NCI-H2227 treated with DMSO at 0.1 percent for 48 hours (cell line): ENCODE data around the gene FARS2.
"Not testable (repeated sequence)": the region's sequence is repeated elsewhere in the genome, so short reads cannot be mapped to it uniquely, and the experiment has no call there.

Source experiments
- DNase-seq: peaks from one replicate; lab custom pipeline; 2025; lab: John Stamatoyannopoulos, UW

Gene FARS2

DNA sequence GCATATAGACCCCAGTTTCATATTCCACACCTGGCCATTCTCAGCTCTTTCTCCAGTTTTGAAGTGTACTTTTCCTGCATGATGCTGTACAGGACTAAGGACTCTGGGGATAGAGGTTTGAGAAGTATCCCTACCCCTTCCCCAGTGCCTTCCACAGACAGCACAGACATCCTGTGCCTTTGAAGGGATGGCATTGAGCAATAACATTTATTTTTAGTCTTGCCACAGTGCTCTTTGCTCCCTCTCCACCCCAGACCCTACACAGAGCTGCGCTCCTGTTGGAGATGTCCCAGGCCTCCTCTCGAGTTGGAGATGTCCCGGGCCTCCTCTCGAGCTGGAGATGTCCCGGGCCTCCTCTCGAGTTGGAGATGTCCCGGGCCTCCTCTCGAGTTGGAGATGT is 275.8 kb downstream of the FARS2 start:
- DNase-seq, result no peak

DNA sequence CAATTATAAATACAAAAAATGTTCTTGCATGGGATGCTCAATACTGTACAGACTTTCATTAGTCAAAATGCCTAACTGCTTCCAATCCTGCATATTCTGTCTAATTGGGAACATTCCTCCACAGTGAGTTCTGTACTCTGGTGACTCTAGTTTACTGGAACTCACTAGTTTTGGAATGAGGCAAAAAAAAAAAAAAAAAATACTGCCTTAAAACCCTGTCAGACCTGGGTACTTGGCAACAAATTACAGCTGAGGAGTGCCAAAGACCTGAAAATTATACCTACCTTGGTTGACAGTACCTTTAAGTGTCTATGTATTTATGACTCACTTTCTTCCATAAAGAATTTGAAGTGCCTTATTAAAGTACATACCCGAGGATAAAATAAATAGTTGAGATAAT is 276.7 kb downstream of the FARS2 start:
- DNase-seq, result no peak

DNA sequence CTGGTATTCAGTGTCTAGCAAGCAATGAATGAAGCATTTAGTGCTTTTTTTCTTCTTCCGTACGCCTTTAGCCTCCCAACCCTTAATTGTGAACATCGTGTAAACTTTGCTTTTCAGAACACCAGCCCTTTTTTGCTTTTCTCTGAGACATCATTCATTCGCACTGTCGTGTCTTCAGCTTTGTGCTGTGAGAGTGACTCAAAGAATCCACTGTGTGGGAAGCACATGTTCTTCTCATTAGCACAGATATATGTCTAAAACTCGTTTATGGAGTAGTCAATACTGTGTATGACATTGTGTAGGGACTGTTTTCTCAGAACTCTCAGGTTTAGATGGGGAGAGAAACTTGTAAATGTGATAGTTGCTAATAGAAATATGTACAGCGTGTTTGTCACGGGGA is 279.1 kb downstream of the FARS2 start:
- no peak for DNase-seq

DNA sequence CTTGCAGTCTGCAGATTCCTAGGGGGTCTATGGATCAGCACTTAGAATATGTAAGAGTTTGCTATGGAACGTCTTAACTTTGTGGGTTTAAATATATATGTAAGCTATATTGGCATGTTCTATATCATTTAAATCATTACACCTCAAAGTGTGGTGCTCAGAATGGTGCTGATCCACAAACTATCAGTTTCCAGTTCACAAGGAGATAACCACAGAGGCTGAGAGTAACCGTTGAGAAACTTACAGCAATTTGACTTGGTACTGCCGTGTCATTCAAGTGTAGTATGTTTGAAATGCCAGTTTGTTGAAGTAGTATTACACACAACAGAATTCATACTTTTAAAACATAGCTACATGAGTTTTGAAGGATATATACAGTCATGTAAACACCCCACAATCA is 279.7 kb downstream of the FARS2 start:
- DNase-seq, result no peak

DNA sequence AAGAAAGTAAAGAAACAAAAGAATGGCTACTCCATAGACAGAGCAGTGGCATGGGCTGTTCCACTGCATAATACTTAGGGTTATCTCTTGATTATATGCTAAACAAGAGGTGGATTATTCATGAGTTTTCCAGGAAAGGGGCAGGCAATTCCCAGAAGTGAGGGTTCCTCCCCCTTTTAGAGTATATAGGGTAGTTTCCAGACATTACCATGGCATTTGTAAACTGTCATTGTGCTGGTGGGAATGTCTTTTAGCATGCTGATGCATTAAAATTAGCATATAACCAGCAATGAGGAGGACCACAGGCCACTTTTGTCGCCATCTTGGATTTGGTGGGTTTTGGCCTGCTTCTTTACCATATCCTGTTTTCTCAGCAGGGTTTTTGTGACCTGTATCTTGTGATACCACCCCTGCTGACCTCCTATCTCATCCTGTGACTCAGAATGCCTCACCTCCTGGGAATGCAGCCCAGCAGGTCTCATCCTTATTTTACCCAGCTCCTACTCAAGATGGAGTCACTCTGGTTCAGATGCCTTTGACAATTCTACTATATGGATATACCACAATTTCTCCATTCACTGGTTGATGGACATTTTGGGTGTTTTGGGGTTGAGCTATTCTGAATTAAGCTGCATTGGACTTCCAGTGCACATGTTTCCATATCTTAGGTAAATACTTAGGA is 280.6 kb downstream of the FARS2 start:
- DNase-seq, result no peak

DNA sequence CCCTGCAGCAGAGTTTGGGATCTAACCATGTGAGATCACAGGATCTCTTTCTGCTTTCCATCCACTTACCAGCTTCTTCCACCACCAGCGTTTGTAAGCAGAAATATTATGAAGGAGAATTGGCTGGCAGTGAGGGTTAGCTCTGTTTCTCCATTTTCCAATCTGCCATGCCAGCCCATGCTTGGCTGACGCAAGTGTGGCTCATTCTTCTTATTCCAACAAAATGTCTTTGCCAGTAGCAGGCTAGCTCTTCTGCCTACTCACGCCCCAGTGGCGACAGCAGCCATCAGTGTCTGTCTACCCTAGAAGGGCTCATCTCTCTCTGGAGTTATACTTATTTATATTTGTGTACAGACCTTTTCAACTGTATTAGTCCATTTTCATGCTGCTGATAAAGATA is 286.2 kb downstream of the FARS2 start:
- DNase-seq, result no peak

DNA sequence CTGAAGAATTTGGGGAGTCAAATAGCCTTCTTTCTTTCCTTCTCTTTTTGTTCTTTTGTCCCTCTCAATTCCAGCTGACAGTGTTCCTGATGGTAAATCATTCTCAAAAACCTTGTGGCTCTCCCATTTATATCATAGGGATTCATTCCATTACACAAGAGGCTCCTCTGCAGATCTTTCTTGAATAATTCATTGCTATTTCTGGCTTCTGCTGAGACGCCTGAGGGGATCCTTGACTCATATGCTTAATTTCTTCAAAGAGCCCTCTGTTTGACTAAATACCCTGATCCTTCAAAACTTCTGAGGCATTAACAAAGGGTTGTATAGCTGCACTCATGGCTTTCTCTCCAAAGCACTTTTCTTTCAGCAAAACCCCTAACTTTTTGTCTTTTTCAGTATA is 289.3 kb downstream of the FARS2 start:
- DNase-seq, result no peak

DNA sequence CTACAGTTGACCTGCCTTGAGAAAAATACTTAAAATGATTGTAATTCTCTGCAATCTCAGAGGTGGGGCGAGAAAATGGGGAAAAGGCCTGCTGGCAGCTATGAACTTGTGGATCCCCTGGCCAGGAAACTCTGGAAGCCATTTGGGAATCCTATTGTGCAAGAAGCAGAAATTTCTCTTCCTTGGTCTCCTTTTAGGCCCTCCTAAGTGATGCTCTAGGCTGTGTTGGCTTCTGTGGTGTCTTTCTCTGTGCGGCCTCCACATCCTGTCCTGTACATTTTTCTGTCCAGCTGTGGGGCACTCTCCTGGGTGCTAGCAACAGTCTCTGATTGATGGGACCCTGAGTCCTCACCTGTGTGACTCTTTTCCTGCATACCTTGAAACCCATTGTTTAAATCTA is 290.9 kb downstream of the FARS2 start:
- no peak for DNase-seq

DNA sequence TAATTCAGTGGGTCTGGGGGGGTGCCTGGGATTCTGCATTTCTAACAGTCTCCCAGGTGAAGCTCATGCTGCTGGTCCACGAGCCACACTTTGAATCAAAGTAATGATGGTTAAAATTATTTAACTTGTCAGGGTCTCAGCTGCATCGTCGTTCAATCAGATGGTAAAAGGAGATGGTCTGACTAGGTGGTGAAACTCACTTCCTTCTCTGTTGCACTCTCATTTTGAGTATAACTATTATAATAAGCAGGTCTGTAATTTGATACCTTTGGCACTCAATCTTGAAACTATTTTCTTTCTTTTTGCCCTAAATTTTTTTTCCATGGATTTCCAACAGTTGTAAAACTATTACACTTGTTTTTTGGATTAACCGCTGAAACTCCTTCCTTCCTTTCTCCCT is 292.5 kb downstream of the FARS2 start:
- no peak for DNase-seq

DNA sequence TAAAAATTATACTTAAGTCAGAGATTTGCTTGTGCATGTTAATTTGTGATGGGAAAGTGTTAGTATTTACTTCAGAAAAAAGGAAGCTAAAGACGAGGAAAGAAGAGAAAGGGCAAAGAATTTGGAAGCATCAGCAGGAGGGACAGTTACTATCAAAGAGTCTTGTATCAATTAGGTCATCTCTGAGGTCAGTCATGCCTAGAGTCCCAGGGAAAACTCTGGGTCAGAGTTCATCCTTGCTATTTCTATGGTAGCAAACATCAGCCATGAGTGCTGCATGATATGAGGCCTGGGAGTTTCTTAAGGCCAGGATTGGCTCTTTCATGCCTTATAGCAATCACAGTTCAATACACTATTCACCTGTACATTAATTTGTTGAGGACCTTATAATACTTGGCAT is 292.9 kb downstream of the FARS2 start:
- DNase-seq, result no peak

DNA sequence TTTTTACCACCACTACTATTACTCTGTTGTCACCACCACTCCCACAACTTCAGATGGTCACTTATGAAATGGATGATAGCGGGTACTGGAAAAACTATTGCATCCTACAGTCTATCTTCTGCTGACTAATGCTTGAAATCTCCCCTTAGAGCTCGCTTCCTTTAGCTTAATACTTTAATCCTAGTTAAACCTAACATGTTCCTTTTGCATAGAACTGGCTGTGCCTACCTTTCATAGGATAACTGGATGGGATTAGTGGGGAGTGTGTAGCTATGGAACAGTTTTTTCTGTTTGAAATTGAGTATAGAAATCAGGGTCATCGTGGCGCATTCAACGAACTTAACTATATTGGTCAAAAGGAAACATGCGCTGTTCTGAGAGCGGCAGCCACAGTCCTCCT is 294.7 kb downstream of the FARS2 start:
- DNase-seq, result no peak

DNA sequence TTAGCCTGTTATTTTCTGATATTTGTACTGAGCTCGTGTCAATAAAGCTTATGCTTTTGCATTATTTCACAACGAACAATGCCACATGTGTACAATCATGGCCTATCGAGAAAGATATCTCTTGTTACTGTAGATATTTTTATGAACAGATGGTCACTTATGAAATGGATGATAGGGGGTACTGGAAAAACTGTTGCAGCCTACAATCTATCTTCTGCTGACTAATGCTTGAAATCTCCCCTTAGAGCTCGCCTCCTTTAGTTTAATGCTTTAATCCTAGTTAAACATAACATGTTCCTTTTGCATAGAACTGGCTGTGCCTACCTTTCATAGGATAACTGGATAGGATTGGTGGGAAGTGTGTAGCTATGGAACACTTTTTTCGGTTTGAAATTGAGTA is 296.2 kb downstream of the FARS2 start:
- no peak for DNase-seq

DNA sequence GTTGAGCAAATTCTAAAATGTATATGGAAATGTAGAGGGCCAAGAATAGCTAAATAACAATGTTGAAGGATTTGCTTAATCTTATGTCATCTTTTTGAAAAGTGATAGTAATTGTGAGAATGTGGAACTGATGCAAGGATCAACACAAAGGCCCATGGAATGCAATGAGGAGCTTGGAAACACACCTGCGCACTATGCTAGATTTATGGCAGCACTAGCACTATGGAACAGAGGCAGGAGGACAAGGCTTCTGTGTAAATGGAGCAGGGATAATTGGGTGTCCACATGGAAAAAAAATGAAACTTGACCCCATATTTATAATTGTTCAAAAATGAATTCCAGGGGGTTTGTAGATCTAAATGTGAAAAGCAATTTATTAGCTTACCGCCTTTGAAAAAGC is 298.3 kb downstream of the FARS2 start:
- DNase-seq, result no peak

DNA sequence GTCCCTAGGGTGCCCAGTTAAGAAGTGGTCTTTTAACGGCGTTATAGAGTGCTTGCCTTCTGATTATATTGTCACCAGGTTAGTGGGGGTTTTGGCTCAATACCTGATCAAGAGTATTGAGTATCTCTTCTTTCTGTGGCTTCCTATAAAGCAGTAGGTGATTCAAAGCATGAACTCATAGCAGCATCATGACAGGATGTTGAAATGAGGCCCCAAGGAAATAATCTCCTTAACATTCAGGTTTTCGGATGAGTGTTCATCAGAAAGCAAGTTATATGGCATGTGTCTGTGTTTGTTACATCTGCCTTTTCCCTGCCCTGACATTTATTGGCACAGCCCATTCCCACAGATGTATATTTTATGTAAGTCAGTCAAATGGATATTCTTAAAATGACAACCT is 301.0 kb downstream of the FARS2 start:
- no peak for DNase-seq

DNA sequence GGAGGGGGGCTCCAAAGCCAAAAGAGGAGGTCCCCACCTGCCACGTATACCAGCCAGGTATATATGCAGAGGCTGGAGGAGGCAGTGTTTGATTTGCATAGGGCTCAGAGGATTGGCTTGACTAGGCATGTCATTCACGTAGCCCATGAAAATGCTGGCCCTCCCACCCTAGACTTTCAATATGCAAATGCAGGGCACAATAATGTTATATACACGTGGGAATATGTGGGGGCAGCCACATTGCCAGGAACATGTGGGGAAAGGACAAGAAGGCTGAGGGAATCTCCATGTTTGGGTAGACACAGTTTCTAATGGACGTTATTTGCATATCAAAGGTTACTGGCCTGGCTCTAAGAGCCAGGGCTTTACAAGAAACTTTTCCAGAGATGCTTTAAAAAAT is 301.8 kb downstream of the FARS2 start:
- DNase-seq, result no peak

DNA sequence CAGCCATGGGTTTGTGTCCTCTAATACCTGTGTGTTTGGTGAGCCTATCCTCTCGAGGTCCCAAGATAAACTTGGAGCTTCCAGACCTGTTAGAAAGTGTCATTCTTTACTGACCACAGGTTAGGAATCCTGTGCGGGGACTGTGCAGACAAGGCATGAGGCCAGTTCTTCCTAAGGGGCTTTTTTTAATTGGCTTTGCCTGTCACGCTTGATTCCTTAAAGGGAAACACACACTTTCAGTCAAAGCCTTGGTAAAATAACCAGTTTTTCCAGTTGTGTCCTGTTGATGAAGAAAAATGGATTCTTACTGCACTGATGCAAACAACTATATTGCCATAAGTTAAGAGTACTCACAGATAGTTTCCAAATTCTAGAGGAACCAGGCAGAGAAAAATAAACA is 303.4 kb downstream of the FARS2 start:
- not testable (repeated sequence) for DNase-seq

DNA sequence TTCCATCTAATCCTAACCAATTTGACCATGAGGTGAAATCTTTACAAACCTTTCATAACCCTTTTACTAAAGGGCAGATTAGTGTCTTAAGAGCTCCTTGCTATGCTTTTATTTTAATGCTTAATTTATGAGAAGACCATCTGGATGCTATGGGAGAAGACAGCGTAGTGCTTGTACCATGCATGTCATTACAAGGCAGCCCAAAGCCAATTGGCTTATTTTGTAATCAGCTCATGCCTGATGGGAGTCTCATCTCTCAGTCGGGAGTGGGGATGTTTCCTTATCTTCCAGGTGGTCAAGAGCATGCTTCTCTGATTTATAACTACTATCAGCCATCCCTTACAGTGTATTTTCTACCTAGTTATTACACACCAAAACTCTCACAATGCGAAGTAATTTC is 304.7 kb downstream of the FARS2 start:
- DNase-seq, result no peak

DNA sequence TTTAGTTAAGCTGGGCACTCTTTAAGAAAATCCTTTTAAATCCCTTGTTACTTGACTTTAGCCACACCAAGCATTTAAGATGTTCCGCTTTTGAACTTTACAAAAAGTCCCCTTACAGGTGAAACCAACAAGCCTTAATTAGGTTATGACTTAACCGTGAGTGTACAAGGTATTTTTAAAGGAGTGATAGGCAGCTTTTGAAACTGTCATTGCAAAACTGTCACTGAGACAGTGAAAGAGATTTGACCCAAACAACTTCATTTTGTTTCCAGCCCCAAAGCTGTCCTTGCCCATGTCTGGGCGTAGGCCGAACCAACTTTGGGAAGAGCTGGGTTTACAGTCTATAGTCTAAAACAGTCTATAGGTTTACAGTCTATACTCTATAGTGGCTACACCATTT is 305.4 kb downstream of the FARS2 start:
- DNase-seq, result no peak

DNA sequence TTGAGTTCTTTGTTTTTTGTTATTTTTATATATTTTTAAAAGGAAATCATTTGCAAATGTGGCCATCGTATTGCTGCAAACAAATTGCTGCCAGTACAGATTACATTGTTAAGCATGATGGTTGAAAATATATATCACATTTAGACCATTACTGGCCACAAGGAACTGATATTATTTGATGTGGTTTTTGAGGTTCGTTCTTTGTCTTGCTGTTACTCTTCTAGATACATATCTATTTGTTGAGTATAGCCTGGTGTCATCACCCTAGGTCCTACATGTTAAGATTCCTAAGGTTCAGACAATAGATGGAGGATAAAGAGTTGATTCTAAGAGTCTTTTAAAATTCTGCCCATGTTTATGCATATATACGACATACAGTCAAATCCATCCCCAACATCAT is 306.0 kb downstream of the FARS2 start:
- DNase-seq, result no peak

DNA sequence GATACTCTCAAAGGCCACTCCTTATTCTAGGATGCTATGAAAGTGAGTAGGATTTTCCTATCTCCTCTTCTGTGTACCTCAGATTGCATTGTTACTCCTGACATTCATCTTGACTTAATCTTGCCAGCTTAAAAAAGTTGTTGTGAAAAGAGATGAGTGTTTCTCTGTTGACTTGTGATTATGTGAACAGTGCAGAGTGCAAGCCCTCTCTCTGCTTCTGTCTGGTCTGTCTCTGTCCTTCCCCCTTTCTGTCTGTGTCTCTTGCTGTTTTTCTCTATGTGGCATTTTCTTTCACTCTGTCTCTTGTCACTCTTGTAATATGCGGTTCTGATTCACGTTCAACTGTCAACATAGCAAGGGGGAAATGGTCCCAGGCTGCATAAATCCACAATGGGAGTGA is 306.6 kb downstream of the FARS2 start:
- DNase-seq, result no peak

DNA sequence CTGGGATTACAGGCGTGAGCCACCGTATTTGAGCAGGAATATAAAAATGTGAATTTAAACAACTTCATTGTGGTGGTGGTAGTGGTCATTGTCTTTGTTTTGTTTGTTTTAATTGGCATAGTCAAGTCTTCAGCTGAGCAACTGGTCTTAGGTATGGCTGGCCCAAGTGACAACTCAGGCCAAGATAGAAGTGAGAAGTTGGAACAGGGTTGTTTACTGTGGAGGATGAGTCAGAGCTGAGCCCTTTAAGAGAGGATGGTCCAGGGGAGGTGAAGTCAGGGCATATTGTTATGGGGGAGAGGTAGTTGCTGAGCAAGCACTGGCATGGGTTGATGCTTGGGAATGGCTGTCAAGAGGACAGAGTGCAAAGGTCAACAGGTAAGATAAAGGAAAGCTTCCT is 308.2 kb downstream of the FARS2 start:
- no peak for DNase-seq

DNA sequence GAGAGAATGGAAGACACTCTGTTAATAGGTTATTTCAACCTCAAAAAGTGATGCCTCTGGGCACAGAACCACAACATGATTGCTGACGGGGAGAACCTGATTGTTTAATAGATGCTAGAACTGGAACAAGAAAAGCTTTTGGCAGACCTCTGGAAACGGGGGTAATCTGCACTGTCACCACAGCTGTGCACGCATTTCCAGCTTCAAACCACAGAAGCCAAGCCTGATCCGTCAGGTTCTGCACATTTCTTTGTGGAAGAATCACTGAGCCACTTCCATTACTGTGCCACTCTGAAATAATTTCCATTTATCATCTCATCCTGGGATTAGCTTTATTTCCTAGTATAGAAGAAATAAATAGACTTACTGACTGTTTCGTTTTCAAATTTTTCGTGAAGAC is 309.3 kb downstream of the FARS2 start:
- no peak for DNase-seq

DNA sequence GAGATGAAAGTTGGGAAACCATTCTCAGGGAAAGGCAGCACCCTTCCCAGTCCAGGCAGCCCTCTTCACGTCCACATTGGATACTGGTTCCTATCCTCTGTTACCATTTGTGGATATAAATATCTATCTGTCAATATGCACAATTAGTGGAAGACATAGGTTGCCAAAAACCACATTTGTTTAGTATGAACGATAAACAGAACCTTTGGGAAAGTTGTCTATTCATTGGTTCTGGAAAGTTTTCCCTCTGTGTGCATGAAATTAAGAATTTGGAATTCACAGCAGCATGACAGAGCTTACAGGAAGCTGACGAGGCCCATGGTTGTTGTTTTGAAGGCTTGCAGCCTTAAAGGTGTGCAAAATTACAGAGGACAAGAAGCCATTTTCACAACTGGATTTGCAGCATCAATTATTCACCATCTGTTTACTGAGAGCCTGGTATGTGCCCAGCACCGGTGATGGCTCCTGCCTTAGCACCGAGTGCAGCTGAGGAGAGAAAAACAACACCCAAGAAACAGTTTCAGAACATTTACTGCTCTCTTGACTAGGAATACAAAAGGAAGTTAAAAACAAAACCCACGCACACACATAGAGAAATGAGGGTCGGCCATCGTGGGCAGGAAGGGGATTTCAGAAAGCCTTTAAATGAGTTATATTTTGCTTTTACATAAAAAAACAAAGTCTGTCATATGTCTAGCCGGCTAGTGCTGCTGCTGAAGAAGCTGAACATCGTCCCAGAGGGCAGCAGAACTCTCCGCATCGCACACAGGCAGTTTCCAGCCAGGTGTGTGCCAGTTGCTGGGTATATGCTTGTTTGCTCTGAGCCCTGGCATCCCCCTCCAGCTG is 319.6 kb downstream of the FARS2 start:
- DNase-seq, result no peak

DNA sequence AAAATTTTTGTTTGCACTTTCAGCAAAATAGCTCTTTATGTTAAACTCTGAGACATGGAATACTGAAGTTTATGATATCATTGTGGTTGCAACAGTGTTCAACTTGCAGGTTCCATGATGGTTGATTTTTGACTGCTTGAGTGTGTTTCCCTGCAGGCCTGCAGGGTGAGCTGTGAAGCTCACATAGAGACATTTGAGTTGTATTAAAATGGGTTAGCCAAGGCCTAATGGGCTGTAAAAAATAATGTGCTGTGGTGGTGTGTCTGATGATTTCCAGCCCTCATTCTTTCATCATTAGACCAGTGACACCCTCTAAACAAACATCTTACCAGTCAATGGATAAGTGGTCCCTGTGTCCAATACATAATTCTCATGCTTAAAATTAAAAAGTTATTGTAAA is 321.4 kb downstream of the FARS2 start:
- DNase-seq, result no peak
